GM23248 (cell line): ENCODE data around the gene PODN.

Source experiments
- EZH2 ChIP-seq: fragments of 200-600 bp; sonication (generic); IDR thresholded peaks from 2 replicates; pipeline ENCODE4 v1.6.1; 2018; ENCODE audit warnings: antibody characterized with exemption, mild to moderate bottlenecking; ENCODE audit not compliant: insufficient read depth, poor library complexity, severe bottlenecking
- EZH2phosphoT487 ChIP-seq: fragments of 200-600 bp; sonication (generic); IDR thresholded peaks from 2 replicates; pipeline ENCODE4 v1.6.1; 2018; ENCODE audit warnings: antibody characterized with exemption, moderate library complexity, mild to moderate bottlenecking, low read depth; ENCODE audit not compliant: insufficient read depth

GRCh38 chr1:53068314-53069099, 6.5 kb downstream of the PODN start:
- TF ChIP-seq EZH2 (no peak), EZH2phosphoT487 (no peak)
